HepG2 (cell line): ENCODE data around the gene TMCC1. TPM values are rescaled to one million over a fixed set of nuclear protein-coding genes. Genes with fewer than 3 reads are reported as not detected.
A peak's percentile ranks its signal among the peaks of the same experiment; 100 is the strongest.

ENCODE experiments used
- ATF7 ChIP-seq, 2 experiments: fragments of 450-650 bp in 1 of 2; sonication (generic) in 1 of 2; formaldehyde crosslinking in 1 of 2; IDR thresholded peaks; 2 replicates each; pipeline versions ENCODE4 v1.4.0 to v1.6.1; 2016 to 2020; ENCODE audit warnings: antibody characterized with exemption in 1 of 2, mild to moderate bottlenecking in 1 of 2, missing genetic modification reagents in 1 of 2
- JUN ChIP-seq: sonication (generic); formaldehyde crosslinking; IDR thresholded peaks from 2 replicates; pipeline ENCODE4 v1.4.0; 2020; ENCODE audit warnings: mild to moderate bottlenecking, missing genetic modification reagents
- KLF16 ChIP-seq, 2 experiments: sonication (generic) in 1 of 2; formaldehyde crosslinking in 1 of 2; IDR thresholded peaks; 2 replicates each; pipeline versions ENCODE4 v1.6.1 to v1.8.0; 2016 to 2023; ENCODE audit warnings: missing genetic modification reagents in 2 of 2, missing compliant biosample characterization in 1 of 2
- MEIS1 ChIP-seq: sonication (generic); formaldehyde crosslinking; IDR thresholded peaks from 2 replicates; pipeline ENCODE4 v1.9.0; 2021; ENCODE audit warnings: mild to moderate bottlenecking, missing genetic modification reagents, moderate library complexity, borderline replicate concordance
- MIER3 ChIP-seq: IDR thresholded peaks from 2 replicates; pipeline ENCODE4 v1.6.1; 2016; ENCODE audit warnings: missing compliant biosample characterization, borderline replicate concordance
- PAX8 ChIP-seq: sonication (generic); formaldehyde crosslinking; IDR thresholded peaks from 2 replicates; pipeline ENCODE4 v1.8.0; 2022; ENCODE audit warnings: mild to moderate bottlenecking, missing genetic modification reagents, borderline replicate concordance
- SRSF4 ChIP-seq: fragments of 200-400 bp; formaldehyde crosslinking; IDR thresholded peaks from one replicate; pipeline ENCODE4 v1.6.1; 2018; ENCODE audit warnings: mild to moderate bottlenecking, low read depth, low read length, moderate library complexity; ENCODE audit not compliant: poor library complexity, severe bottlenecking
- ZBTB3 ChIP-seq: sonication (generic); formaldehyde crosslinking; IDR thresholded peaks from 2 replicates; pipeline ENCODE4 v1.4.0; 2020; ENCODE audit warnings: low read depth, mild to moderate bottlenecking, moderate library complexity, missing genetic modification reagents, borderline replicate concordance
- ZNF75D ChIP-seq: sonication (generic); formaldehyde crosslinking; IDR thresholded peaks from 2 replicates; pipeline ENCODE4 v1.8.1; 2023; ENCODE audit warnings: missing genetic modification reagents, mild to moderate bottlenecking, borderline replicate concordance
- ZNF782 ChIP-seq: sonication (generic); formaldehyde crosslinking; IDR thresholded peaks from 2 replicates; pipeline ENCODE4 v1.4.0; 2020; ENCODE audit warnings: missing genetic modification reagents, mild to moderate bottlenecking, borderline replicate concordance
- ZNF790 ChIP-seq: sonication (generic); formaldehyde crosslinking; IDR thresholded peaks from 2 replicates; pipeline ENCODE4 v1.8.0; 2022; ENCODE audit warnings: missing genetic modification reagents, mild to moderate bottlenecking, borderline replicate concordance
- ZSCAN29 ChIP-seq: sonication (generic); formaldehyde crosslinking; conservative IDR thresholded peaks from 2 replicates; pipeline ENCODE4 v1.4.0; 2020; ENCODE audit warnings: mild to moderate bottlenecking, missing genetic modification reagents
- polyA plus RNA-seq, 8 experiments: library from polyadenylated mRNA; depleted of rRNA in 3 of 8; stranded (reverse) in 7 of 8; unstranded in 1 of 8; fragments of >200 nt; fragmentation: Illumina TruSeq in 4 of 8; extraction: Trizol in 4 of 8; gene quantifications; 2 replicates each; pipeline versions ENCODE4 v1.2.1 to v1.2.3, GENCODE V29; 2011 to 2016; ENCODE audit warnings: low read depth in 4 of 8, missing spikeins in 1 of 8, mixed read lengths in 1 of 8; ENCODE audit not compliant: insufficient read depth in 1 of 8
- total RNA-seq, 5 experiments: library from RNA; depleted of rRNA; stranded (reverse); fragments of >200 nt; fragmentation: Illumina TruSeq; extraction: Trizol; gene quantifications; 2 replicates each; pipeline ENCODE4 v1.2.3, GENCODE V29; 2016; ENCODE audit warnings: low read depth in 1 of 5
- TF ChIP-seq, protein P1 (sequence below): IDR thresholded peaks from 2 replicates; pipeline ENCODE4 v1.6.1; 2012; ENCODE audit warnings: low read depth, low read length, improper control_type of control experiment
- TF ChIP-seq, protein P2 (sequence below): IDR thresholded peaks from 2 replicates; pipeline ENCODE4 v1.6.1; 2016
- TF ChIP-seq, protein P3 (sequence below): sonication (generic); formaldehyde crosslinking; IDR thresholded peaks from 2 replicates; pipeline ENCODE4 v1.4.0; 2020; ENCODE audit warnings: mild to moderate bottlenecking, low read depth, missing genetic modification reagents
- TF ChIP-seq, protein P4 (sequence below): sonication (generic); formaldehyde crosslinking; IDR thresholded peaks from one replicate; pipeline ENCODE4 v1.5.1; 2020; ENCODE audit warnings: mild to moderate bottlenecking, missing genetic modification reagents; ENCODE audit errors: not compliant biosample characterization

TMCC1 gene
- total and polyA plus RNA-seq, 2 of the 13 experiments (the other 11 are each of a cell fraction or from before 2014, with no cell fraction given), result 12.1 to 264 TPM

DNA sequence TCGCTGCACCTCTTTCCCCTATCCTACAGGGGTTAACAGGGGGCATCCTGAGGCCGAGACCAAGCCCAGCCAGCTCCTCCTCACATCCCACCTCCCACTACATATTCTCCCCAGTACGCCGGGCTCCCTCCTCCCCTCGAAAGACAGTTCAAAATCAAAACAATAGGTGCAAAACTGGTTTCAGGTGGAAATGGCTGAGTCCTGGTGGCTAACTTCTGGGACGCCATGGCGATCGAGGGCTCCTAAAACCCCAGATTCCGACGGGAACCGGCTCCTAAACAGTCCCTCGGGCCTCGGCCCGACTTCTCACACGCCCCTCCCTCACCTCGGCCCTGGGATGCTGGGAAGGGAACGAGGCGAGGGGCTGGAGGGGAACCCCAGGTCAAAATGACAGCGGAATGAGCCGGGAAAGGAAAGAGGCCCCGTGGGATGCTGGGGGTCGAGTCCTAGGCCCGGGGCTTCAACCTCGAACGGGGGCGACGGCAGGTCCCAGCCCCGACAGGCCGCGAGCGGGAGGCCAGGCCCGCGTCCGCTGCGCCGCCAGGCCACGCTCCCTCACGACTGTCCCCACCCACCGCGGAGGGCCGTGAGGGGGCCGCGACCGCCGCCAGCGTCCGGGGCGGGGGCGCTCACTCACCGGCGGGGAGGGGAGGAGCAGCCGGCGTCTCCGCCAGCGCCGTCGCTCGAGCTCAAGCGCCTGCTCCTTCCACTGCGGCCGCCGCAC lies 492 bp downstream of the TMCC1 start (continued):
- TF ChIP-seq, protein P1, sequence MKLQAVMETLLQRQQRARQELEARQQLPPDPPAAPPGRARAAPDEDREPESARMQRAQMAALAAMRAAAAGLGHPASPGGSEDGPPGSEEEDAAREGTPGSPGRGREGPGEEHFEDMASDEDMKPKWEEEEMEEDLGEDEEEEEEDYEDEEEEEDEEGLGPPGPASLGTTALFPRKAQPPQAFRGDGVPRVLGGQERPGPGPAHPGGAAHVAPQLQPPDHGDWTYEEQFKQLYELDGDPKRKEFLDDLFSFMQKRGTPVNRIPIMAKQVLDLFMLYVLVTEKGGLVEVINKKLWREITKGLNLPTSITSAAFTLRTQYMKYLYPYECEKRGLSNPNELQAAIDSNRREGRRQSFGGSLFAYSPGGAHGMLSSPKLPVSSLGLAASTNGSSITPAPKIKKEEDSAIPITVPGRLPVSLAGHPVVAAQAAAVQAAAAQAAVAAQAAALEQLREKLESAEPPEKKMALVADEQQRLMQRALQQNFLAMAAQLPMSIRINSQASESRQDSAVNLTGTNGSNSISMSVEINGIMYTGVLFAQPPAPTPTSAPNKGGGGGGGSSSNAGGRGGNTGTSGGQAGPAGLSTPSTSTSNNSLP, result no peak
- TF ChIP-seq ZBTB3 (CRISPR knock-in tag) (no peak; the same call in 1 of the 2 replicates), ZSCAN29 (CRISPR knock-in tag) (0 out of 2 replicates have a peak, but pooled peaks have one; percentile 25), MIER3 (CRISPR knock-in tag) (no peak), MEIS1 (CRISPR knock-in tag) (0 out of 2 replicates have a peak, but pooled peaks have one; percentile 24), KLF16 (CRISPR knock-in tag; IDR thresholded peaks at IDR 0.05) (peak in 1 of 2 experiments; percentile 44; a peak in 1 of 4 replicates), ZNF790 (CRISPR knock-in tag) (no peak), SRSF4 (no peak), ZNF782 (CRISPR knock-in tag) (no peak; the same call in 1 of the 2 replicates), ATF7 (IDR thresholded peaks at IDR 0.05) (no peak), ATF7 (CRISPR knock-in tag; IDR thresholded peaks at IDR 0.05) (no peak), JUN (CRISPR knock-in tag) (no peak), PAX8 (CRISPR knock-in tag) (peak; percentile 66; the same call in 1 of the 2 replicates), ZNF75D (0 out of 2 replicates have a peak, but pooled peaks have one; percentile 46)
- TF ChIP-seq, protein P2, sequence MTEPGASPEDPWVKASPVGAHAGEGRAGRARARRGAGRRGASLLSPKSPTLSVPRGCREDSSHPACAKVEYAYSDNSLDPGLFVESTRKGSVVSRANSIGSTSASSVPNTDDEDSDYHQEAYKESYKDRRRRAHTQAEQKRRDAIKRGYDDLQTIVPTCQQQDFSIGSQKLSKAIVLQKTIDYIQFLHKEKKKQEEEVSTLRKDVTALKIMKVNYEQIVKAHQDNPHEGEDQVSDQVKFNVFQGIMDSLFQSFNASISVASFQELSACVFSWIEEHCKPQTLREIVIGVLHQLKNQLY, result no peak
- TF ChIP-seq, protein P3, sequence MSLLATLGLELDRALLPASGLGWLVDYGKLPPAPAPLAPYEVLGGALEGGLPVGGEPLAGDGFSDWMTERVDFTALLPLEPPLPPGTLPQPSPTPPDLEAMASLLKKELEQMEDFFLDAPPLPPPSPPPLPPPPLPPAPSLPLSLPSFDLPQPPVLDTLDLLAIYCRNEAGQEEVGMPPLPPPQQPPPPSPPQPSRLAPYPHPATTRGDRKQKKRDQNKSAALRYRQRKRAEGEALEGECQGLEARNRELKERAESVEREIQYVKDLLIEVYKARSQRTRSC (CRISPR knock-in tag), result no peak
- TF ChIP-seq, protein P4, sequence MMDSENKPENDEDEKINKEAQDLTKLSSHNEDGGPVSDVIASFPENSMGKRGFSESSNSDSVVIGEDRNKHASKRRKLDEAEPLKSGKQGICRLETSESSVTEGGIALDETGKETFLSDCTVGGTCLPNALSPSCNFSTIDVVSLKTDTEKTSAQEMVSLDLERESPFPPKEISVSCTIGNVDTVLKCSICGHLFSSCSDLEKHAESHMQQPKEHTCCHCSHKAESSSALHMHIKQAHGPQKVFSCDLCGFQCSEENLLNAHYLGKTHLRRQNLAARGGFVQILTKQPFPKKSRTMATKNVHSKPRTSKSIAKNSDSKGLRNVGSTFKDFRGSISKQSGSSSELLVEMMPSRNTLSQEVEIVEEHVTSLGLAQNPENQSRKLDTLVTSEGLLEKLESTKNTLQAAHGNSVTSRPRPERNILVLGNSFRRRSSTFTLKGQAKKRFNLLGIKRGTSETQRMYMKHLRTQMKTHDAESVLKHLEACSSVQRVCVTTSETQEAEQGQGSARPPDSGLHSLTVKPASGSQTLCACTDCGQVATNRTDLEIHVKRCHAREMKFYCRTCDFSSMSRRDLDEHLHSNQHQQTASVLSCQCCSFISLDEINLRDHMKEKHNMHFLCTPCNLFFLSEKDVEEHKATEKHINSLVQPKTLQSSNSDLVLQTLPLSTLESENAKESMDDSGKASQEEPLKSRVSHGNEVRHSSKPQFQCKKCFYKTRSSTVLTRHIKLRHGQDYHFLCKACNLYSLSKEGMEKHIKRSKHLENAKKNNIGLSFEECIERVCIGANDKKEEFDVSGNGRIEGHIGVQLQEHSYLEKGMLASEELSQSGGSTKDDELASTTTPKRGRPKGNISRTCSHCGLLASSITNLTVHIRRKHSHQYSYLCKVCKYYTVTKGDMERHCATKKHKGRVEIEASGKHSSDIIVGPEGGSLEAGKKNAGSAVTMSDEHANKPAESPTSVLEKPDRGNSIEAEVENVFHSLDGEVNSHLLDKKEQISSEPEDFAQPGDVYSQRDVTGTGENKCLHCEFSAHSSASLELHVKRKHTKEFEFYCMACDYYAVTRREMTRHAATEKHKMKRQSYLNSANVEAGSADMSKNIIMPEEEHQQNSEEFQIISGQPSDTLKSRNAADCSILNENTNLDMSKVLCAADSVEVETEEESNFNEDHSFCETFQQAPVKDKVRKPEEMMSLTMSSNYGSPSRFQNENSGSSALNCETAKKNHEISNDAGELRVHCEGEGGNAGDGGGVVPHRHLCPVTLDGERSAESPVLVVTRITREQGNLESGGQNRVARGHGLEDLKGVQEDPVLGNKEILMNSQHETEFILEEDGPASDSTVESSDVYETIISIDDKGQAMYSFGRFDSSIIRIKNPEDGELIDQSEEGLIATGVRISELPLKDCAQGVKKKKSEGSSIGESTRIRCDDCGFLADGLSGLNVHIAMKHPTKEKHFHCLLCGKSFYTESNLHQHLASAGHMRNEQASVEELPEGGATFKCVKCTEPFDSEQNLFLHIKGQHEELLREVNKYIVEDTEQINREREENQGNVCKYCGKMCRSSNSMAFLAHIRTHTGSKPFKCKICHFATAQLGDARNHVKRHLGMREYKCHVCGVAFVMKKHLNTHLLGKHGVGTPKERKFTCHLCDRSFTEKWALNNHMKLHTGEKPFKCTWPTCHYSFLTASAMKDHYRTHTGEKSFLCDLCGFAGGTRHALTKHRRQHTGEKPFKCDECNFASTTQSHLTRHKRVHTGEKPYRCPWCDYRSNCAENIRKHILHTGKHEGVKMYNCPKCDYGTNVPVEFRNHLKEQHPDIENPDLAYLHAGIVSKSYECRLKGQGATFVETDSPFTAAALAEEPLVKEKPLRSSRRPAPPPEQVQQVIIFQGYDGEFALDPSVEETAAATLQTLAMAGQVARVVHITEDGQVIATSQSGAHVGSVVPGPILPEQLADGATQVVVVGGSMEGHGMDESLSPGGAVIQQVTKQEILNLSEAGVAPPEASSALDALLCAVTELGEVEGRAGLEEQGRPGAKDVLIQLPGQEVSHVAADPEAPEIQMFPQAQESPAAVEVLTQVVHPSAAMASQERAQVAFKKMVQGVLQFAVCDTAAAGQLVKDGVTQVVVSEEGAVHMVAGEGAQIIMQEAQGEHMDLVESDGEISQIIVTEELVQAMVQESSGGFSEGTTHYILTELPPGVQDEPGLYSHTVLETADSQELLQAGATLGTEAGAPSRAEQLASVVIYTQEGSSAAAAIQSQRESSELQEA (CRISPR knock-in tag), result no peak
